Measurements from ENCODE around the gene THAP5.

DNA sequence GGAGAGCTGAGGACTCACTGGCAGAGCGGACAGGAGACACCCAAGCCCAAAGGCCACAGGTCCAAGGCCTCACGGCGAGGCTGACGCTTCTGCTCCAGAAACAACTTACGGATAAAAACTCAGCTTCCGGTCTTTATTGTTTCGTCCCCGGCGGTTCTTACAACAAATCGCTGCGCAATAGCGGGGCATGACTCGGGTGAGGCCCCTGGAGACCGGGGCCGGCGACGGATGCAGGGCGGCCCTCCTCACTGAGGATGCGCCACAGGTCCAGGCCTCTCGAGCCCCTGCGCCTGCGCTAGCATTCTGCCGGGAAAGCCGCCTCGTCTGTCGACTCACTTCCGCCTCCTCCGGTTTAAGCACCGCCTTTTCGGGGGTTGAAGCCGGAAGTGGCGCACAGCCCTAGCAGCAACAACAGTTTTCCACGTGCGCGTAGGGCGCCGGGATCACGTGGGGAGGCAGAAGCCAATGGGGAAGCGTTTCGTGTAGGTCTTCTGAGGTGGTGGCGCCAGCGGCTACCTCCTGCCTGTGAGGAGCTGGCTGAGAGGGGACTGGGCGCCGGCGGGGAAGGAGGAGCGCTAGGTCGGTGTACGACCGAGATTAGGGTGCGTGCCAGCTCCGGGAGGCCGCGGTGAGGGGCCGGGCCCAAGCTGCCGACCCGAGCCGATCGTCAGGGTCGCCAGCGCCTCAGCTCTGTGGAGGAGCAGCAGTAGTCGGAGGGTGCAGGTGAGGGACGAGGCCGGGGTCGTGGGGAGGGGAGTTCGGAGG is at the start of gene THAP5, which contains the start of gene DNAJB9:
- TF ChIP-seq, protein P1, sequence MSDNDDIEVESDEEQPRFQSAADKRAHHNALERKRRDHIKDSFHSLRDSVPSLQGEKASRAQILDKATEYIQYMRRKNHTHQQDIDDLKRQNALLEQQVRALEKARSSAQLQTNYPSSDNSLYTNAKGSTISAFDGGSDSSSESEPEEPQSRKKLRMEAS (IDR thresholded peaks at IDR 0.05) = peak; percentile 99
- TF ChIP-seq EP300 (IDR thresholded peaks at IDR 0.05; ENCODE audit: borderline replicate concordance) (0 out of 2 replicates have a peak, but pooled peaks have one; percentile 5), TAF1 (IDR thresholded peaks at IDR 0.05; ENCODE audit: low read depth) (peak; percentile 85), ZBTB7A (IDR thresholded peaks at IDR 0.05; ENCODE audit: low read depth) (peak; percentile 81; the same call in 1 of the 2 replicates), EGR1 (IDR thresholded peaks at IDR 0.05) (no peak)
